Heart left ventricle (tissue), 13 donors: ENCODE results near the gene LCE3D.

Experiments
- POLR2A ChIP-seq, 2 donors: fragments of 450-650 bp; IDR thresholded peaks; one replicate each; pipeline ENCODE4 v1.6.1; 2017; ENCODE audit warnings: antibody characterized with exemption in 2 of 2, mild to moderate bottlenecking in 2 of 2, moderate library complexity in 2 of 2
- TF ChIP-seq, protein P1 (sequence below), 12 donors: fragments of 200-600 bp; sonication (generic) in 4 of 12; IDR thresholded peaks; one replicate each; pipeline versions ENCODE4 v1.5.0 to v1.8.0; 2018 to 2022; ENCODE audit warnings: antibody characterized with exemption in 12 of 12, mild to moderate bottlenecking in 5 of 12
- donor health status: ischemic (EF 13 %, LVEDD 7.1; RV severe dilation, severe dysfunction).
- donor health status: DM: no; HTN: yes; CAD: no.
- donor health status: DM: no; HTN: no; CAD: no.
- donor health status: ischemic (EF 25% LVEDD 6.9; RV normal size, moderate dysfunction).
- donor health status: ischemic (EF 25% LVEDD 5.7; RV mildly dilated, moderate dysfunction).
- donor health status: ischemic (EF 35%, LVEDD 5.7; RV mildly dilated, moderate dysfunction).
- donor health status: nonischemic (EF 11% LVEDD 7.7; RV severe dilation, severe dysfunction).
- donor health status: DM: yes; HTN: yes; CAD: no.
- donor health status: PGD.
- donor health status: ischemic (EF 29% LVEDD 5.4; RV normal size, mild dysfunction).
- donor health status: nonischemic (EF 23%, LVEDD 6.1; RV moderate dilation, normal function).

DNA sequence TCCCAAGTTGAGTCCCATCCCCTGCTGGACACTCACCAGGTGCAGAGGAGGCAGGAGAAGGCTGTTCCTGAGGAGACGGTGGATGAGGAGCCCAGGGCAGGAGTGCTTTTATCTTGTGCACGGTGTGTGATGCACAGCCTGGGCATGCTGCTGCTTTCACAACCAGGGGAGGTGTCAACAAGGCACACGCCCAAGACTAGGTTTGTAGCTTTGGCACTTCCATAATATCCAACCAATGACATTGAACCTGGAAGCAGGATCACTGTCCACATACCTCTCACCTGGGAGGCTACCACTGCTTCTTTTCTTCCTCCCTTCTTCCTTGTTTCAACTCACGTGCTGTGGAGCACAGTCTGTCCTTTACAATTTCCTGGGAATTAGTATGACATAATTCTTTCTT lies at the start of gene LCE3D:
- TF ChIP-seq POLR2A (IDR thresholded peaks at IDR 0.05), result no peak
- TF ChIP-seq, protein P1, sequence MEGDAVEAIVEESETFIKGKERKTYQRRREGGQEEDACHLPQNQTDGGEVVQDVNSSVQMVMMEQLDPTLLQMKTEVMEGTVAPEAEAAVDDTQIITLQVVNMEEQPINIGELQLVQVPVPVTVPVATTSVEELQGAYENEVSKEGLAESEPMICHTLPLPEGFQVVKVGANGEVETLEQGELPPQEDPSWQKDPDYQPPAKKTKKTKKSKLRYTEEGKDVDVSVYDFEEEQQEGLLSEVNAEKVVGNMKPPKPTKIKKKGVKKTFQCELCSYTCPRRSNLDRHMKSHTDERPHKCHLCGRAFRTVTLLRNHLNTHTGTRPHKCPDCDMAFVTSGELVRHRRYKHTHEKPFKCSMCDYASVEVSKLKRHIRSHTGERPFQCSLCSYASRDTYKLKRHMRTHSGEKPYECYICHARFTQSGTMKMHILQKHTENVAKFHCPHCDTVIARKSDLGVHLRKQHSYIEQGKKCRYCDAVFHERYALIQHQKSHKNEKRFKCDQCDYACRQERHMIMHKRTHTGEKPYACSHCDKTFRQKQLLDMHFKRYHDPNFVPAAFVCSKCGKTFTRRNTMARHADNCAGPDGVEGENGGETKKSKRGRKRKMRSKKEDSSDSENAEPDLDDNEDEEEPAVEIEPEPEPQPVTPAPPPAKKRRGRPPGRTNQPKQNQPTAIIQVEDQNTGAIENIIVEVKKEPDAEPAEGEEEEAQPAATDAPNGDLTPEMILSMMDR (IDR thresholded peaks at IDR 0.05), result no peak
